Subcutaneous adipose tissue (tissue), 4 donors: ENCODE data around the gene WDR91. TPM values are rescaled to one million over a fixed set of nuclear protein-coding genes. Genes with fewer than 3 reads are reported as not detected.

ENCODE experiments used
- CTCF ChIP-seq: fragments of 450-650 bp; IDR thresholded peaks from one replicate; pipeline ENCODE4 v1.5.1; 2016; ENCODE audit warnings: low read depth, mild to moderate bottlenecking, control low read depth, antibody characterized with exemption, moderate library complexity
- total RNA-seq, 4 donors: library from RNA; depleted of rRNA; stranded (reverse); fragments of >200 nt; gene quantifications; one replicate each; pipeline ENCODE4 v1.1.0, GENCODE V29; 2016

Gene WDR91
- total RNA-seq, 4 donors from 2014 or later, result 11.3 to 30.2 (median 24.1) TPM

- TF ChIP-seq CTCF, result no peak
Observed at GRCh38 chr7:135195968-135196629, 15.2 kb downstream of the WDR91 start.

GRCh38 chr7:135195156-135195555 is 16.2 kb downstream of the WDR91 start:
- no peak for TF ChIP-seq CTCF

- TF ChIP-seq CTCF, result no peak
Observed at GRCh38 chr7:135194494-135195095, 16.7 kb downstream of the WDR91 start.

- TF ChIP-seq CTCF, result no peak
Observed at GRCh38 chr7:135193615-135194081, 17.7 kb downstream of the WDR91 start.

- TF ChIP-seq CTCF, result no peak
Observed at GRCh38 chr7:135192914-135193536, 18.3 kb downstream of the WDR91 start.

- TF ChIP-seq CTCF, result no peak
Observed at GRCh38 chr7:135190703-135191102, 20.6 kb downstream of the WDR91 start.

- TF ChIP-seq CTCF, result no peak
Observed at GRCh38 chr7:135189961-135190360, 21.4 kb downstream of the WDR91 start.
